WTC11 (cell line): ENCODE results near the gene MYOM3. TPM values are rescaled to one million over a fixed set of nuclear protein-coding genes. Genes with fewer than 3 reads are reported as not detected.

Experiments used
- ATAC-seq: fragments of 200-7000 bp; cut with Tn5 transposase; 2 replicates; pipeline ENCODE4 v1.10.0; 2021; ENCODE audit warnings: mild to moderate bottlenecking, moderate library complexity
- CTCF ChIA-PET: fragments of 300-600 bp; sonication (Branson Sonifier 250); formaldehyde crosslinking; loops from one replicate; lab custom pipeline; 2021; ENCODE audit warnings: antibody characterized with exemption; lab: Charles Lee
- POLR2A ChIA-PET: fragments of 350-600 bp; sonication (Branson Sonifier 250); formaldehyde crosslinking; loops from one replicate; lab custom pipeline; 2021; ENCODE audit warnings: antibody characterized with exemption; lab: Charles Lee
- DNase-seq: peaks from one replicate; pipeline ENCODE4 v3.0.0; 2021; ENCODE audit warnings: low spot score
- H3K27ac Mint-ChIP-seq: 2 replicates; pipeline ENCODE4 v1.8.0; 2021; ENCODE audit warnings: mixed read lengths
- H3K27me3 Mint-ChIP-seq: 2 replicates; pipeline ENCODE4 v1.8.0; 2021; ENCODE audit warnings: low read depth, mild to moderate bottlenecking, moderate library complexity, mixed read lengths
- H3K36me3 Mint-ChIP-seq: 2 replicates; pipeline ENCODE4 v1.8.0; 2021; ENCODE audit warnings: mixed read lengths
- H3K4me1 Mint-ChIP-seq: 2 replicates; pipeline ENCODE4 v1.8.0; 2022; ENCODE audit warnings: mixed read lengths
- H3K4me3 Mint-ChIP-seq: 2 replicates; pipeline ENCODE4 v1.8.0; 2021; ENCODE audit warnings: mild to moderate bottlenecking, moderate library complexity, mixed read lengths
- H3K9me3 Mint-ChIP-seq: 2 replicates; pipeline ENCODE4 v1.8.0; 2021; ENCODE audit warnings: mixed read lengths
- ATF1 ChIP-seq: sonication (generic); formaldehyde crosslinking; IDR thresholded peaks from 2 replicates; pipeline ENCODE4 v1.8.1; 2023; ENCODE audit warnings: mild to moderate bottlenecking, moderate library complexity, missing genetic modification reagents
- CREB1 ChIP-seq: sonication (generic); formaldehyde crosslinking; IDR thresholded peaks from 2 replicates; pipeline ENCODE4 v1.8.0; 2023; ENCODE audit warnings: mild to moderate bottlenecking, missing genetic modification reagents
- ESRRA ChIP-seq: sonication (generic); formaldehyde crosslinking; IDR thresholded peaks from 2 replicates; pipeline ENCODE4 v1.8.1; 2022; ENCODE audit warnings: mild to moderate bottlenecking, missing genetic modification reagents, borderline replicate concordance
- GRHL2 ChIP-seq: fragments of 250-450 bp; sonication (Bioruptor Pico); IDR thresholded peaks from 2 replicates; pipeline ENCODE4 v1.8.0; 2022; ENCODE audit warnings: mild to moderate bottlenecking, moderate library complexity; ENCODE audit not compliant: insufficient replicate concordance, severe bottlenecking
- IRF2 ChIP-seq: sonication (generic); formaldehyde crosslinking; IDR thresholded peaks from 2 replicates; pipeline ENCODE4 v1.8.0; 2022; ENCODE audit warnings: low read depth, missing genetic modification reagents, borderline replicate concordance
- NFATC4 ChIP-seq: fragments of 250-450 bp; sonication (Bioruptor Pico); IDR thresholded peaks from 2 replicates; pipeline ENCODE4 v1.9.0; 2021; ENCODE audit warnings: mild to moderate bottlenecking
- NFYB ChIP-seq: sonication (generic); formaldehyde crosslinking; conservative IDR thresholded peaks from 2 replicates; pipeline ENCODE4 v1.8.0; 2022; ENCODE audit warnings: low read depth, missing genetic modification reagents
- SP1 ChIP-seq: sonication (generic); formaldehyde crosslinking; conservative IDR thresholded peaks from 2 replicates; pipeline ENCODE4 v1.8.1; 2022; ENCODE audit warnings: missing genetic modification reagents
- TCF7 ChIP-seq: sonication (generic); formaldehyde crosslinking; IDR thresholded peaks from 2 replicates; pipeline ENCODE4 v1.8.0; 2022; ENCODE audit warnings: mild to moderate bottlenecking, low read depth, missing genetic modification reagents, moderate library complexity
- TEAD4 ChIP-seq: sonication (generic); formaldehyde crosslinking; IDR thresholded peaks from 2 replicates; pipeline ENCODE4 v1.8.0; 2022; ENCODE audit warnings: mild to moderate bottlenecking, missing genetic modification reagents
- ZNF232 ChIP-seq: sonication (generic); formaldehyde crosslinking; IDR thresholded peaks from 2 replicates; pipeline ENCODE4 v1.8.0; 2022; ENCODE audit warnings: mild to moderate bottlenecking, missing genetic modification reagents
- ZNF317 ChIP-seq: sonication (generic); formaldehyde crosslinking; IDR thresholded peaks from 2 replicates; pipeline ENCODE4 v1.8.1; 2023; ENCODE audit warnings: low read depth, mild to moderate bottlenecking, moderate library complexity, missing genetic modification reagents, borderline replicate concordance
- total RNA-seq: library from RNA; stranded (reverse); gene quantifications from 3 replicates; pipeline ENCODE4 v1.2.3, GENCODE V29; 2021
- TF ChIP-seq, protein P1 (sequence below): sonication (generic); formaldehyde crosslinking; IDR thresholded peaks from 2 replicates; pipeline ENCODE4 v1.8.0; 2023; ENCODE audit warnings: missing genetic modification reagents
- TF ChIP-seq, protein P2 (sequence below): sonication (generic); formaldehyde crosslinking; IDR thresholded peaks from 2 replicates; pipeline ENCODE4 v1.8.1; 2022; ENCODE audit warnings: missing genetic modification reagents, borderline replicate concordance
- TF ChIP-seq, protein P3 (sequence below): sonication (generic); formaldehyde crosslinking; IDR thresholded peaks from 2 replicates; pipeline ENCODE4 v1.8.1; 2023; ENCODE audit warnings: mild to moderate bottlenecking, missing genetic modification reagents
- TF ChIP-seq, protein P4 (sequence below): sonication (generic); formaldehyde crosslinking; IDR thresholded peaks from 2 replicates; pipeline ENCODE4 v1.8.0; 2022; ENCODE audit warnings: mild to moderate bottlenecking, missing genetic modification reagents

MYOM3 gene
- total RNA-seq, 1 experiment from 2014 or later, result 0.13 TPM

- TF ChIP-seq ATF1 (CRISPR knock-in tag), result no peak
- ChIA-PET POLR2A (interaction anchor here (1.2 kb wide), 1 partner anchor 53 kb away, joined by 3 read pairs; no protein-coding TSS in a partner anchor), CTCF (no interaction called here)
- Mint-ChIP-seq H3K4me3 (no peak overlapping the region), H3K36me3 (no peaks in the 10 kb centered on the region), H3K27me3 (no peaks in the 10 kb centered on the region), H3K4me1 (peaks cover 9% of the 10 kb centered on the region), H3K9me3 (no peaks in the 10 kb centered on the region), H3K27ac (no peak overlapping the region)
- DNase-seq (no peak), ATAC-seq (no peak)
These were observed 14.3 kb downstream of the MYOM3 start for GRCh38 chr1:24097663-24098062.

GRCh38 chr1:24096739-24097103 is 15.2 kb downstream of the MYOM3 start:
- Mint-ChIP-seq H3K27ac (no peak overlapping the region), H3K4me3 (no peak overlapping the region), H3K9me3 (no peaks in the 10 kb centered on the region), H3K36me3 (no peaks in the 10 kb centered on the region), H3K4me1 (peaks cover 9% of the 10 kb centered on the region), H3K27me3 (no peaks in the 10 kb centered on the region)
- TF ChIP-seq, protein P1, sequence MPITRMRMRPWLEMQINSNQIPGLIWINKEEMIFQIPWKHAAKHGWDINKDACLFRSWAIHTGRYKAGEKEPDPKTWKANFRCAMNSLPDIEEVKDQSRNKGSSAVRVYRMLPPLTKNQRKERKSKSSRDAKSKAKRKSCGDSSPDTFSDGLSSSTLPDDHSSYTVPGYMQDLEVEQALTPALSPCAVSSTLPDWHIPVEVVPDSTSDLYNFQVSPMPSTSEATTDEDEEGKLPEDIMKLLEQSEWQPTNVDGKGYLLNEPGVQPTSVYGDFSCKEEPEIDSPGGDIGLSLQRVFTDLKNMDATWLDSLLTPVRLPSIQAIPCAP (CRISPR knock-in tag), result no peak
- TF ChIP-seq ZNF317 (CRISPR knock-in tag) (no peak), SP1 (no peak), ZNF232 (CRISPR knock-in tag) (no peak), TEAD4 (no peak), NFATC4 (no peak), GRHL2 (no peak), ESRRA (CRISPR knock-in tag) (no peak), TCF7 (no peak), CREB1 (CRISPR knock-in tag) (no peak), IRF2 (no peak)
- TF ChIP-seq, protein P2, sequence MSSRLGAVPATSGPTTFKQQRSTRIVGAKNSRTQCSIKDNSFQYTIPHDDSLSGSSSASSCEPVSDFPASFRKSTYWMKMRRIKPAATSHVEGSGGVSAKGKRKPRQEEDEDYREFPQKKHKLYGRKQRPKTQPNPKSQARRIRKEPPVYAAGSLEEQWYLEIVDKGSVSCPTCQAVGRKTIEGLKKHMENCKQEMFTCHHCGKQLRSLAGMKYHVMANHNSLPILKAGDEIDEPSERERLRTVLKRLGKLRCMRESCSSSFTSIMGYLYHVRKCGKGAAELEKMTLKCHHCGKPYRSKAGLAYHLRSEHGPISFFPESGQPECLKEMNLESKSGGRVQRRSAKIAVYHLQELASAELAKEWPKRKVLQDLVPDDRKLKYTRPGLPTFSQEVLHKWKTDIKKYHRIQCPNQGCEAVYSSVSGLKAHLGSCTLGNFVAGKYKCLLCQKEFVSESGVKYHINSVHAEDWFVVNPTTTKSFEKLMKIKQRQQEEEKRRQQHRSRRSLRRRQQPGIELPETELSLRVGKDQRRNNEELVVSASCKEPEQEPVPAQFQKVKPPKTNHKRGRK (CRISPR knock-in tag), result no peak
- TF ChIP-seq, protein P3, sequence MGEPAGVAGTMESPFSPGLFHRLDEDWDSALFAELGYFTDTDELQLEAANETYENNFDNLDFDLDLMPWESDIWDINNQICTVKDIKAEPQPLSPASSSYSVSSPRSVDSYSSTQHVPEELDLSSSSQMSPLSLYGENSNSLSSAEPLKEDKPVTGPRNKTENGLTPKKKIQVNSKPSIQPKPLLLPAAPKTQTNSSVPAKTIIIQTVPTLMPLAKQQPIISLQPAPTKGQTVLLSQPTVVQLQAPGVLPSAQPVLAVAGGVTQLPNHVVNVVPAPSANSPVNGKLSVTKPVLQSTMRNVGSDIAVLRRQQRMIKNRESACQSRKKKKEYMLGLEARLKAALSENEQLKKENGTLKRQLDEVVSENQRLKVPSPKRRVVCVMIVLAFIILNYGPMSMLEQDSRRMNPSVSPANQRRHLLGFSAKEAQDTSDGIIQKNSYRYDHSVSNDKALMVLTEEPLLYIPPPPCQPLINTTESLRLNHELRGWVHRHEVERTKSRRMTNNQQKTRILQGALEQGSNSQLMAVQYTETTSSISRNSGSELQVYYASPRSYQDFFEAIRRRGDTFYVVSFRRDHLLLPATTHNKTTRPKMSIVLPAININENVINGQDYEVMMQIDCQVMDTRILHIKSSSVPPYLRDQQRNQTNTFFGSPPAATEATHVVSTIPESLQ (CRISPR knock-in tag), result no peak
- ATAC-seq (no peak), DNase-seq (no peak)
- ChIA-PET CTCF (no interaction called here), POLR2A (no interaction called here)

DNA sequence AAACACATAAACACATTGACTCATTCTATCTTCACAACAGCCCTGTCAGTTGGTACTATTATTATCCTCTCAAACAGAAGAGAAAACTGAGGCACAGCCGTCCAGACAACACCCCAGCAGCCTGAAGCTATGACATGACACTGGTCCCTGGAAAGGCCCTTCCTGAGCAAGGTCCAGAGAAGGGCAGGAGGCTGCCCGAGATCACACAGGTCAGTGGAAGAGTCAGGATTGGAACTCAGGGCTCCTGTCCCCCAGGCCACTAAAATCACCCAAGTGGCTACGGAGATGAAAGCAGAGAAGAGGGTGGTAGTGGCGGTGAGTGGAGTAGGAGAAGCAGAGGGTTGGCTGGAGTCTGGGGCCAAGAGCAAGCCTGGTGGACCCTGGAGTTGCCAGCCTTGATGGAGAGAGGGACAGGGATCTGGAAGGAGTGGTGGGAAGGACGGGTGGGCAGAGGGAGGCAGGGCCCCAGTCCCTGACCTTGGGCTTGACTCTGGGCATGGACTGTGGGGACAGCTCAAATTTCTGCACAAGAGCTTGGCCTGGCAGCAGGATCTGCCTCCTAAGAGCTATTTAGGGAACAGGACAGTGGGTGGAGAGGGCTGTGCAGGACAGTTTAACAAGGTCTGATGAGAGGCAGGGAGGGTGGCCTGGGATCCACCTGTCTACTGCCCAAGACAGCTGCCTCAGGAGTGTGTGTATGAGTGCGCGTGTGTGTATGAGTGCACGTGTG is 15.8 kb downstream of the MYOM3 start:
- H3K27ac Mint-ChIP-seq, result peak overlapping the region; percentile 41
- H3K36me3 Mint-ChIP-seq, result no peaks in the 10 kb centered on the region
- DNase-seq (no peak), ATAC-seq (no peak)
- H3K4me3 Mint-ChIP-seq, result no peak overlapping the region
- POLR2A ChIA-PET, result no interaction called here
- no peak for TF ChIP-seq NFYB
- TF ChIP-seq, protein P4, sequence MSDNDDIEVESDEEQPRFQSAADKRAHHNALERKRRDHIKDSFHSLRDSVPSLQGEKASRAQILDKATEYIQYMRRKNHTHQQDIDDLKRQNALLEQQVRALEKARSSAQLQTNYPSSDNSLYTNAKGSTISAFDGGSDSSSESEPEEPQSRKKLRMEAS, result no peak
- CTCF ChIA-PET, result interaction anchor here (2.3 to 3.5 kb wide), 2 partner anchors 9 to 25 kb away, joined by 7 to 16 read pairs; no protein-coding TSS in a partner anchor
- peaks cover 9% of the 10 kb centered on the region for H3K4me1 Mint-ChIP-seq
- no peaks in the 10 kb centered on the region for H3K27me3 Mint-ChIP-seq
- no peaks in the 10 kb centered on the region for H3K9me3 Mint-ChIP-seq
